Erythroblast (primary cell): ENCODE data around the gene STOX2.

ENCODE experiments used
- GATA1 ChIP-seq: IDR thresholded peaks from 2 replicates; pipeline ENCODE4 v1.6.1; 2011; ENCODE audit warnings: low read depth, mild to moderate bottlenecking, control low read depth, low read length, moderate library complexity
- POLR2A ChIP-seq: IDR thresholded peaks from 2 replicates; pipeline ENCODE4 v1.6.1; 2011; ENCODE audit warnings: mild to moderate bottlenecking, low read length

- TF ChIP-seq POLR2A (no peak), GATA1 (no peak)
These were observed 10.9 kb downstream of the STOX2 start for GRCh38 chr4:183915976-183916375.
